Ovary (tissue), 3 donors: ENCODE measurements around the gene RACGAP1.

Experiments used
- CTCF ChIP-seq, 3 donors: fragments of 450-650 bp in 2 of 3; fragments of 200-600 bp in 1 of 3; IDR thresholded peaks; one replicate each; pipeline versions ENCODE4 v1.5.1 to v1.8.0; 2016 to 2022; ENCODE audit warnings: antibody characterized with exemption in 3 of 3, mild to moderate bottlenecking in 1 of 3
- EP300 ChIP-seq: sonication (generic); formaldehyde crosslinking; IDR thresholded peaks from one replicate; pipeline ENCODE4 v1.6.1; 2017; ENCODE audit warnings: antibody characterized with exemption
- POLR2A ChIP-seq: fragments of 450-650 bp; IDR thresholded peaks from one replicate; pipeline ENCODE4 v1.6.1; 2017; ENCODE audit warnings: antibody characterized with exemption, mild to moderate bottlenecking, moderate library complexity
- donor health status: DM: no; HTN: no; CAD: no.

GRCh38 chr12:49941556-49942511 is 83.5 kb downstream of the RACGAP1 start:
- TF ChIP-seq EP300 (no peak), POLR2A (no peak), CTCF (IDR thresholded peaks at IDR 0.05) (no peak)
